ENCODE measurements around the gene ARHGAP6.

Gene ARHGAP6

GRCh38 chrX:11414091-11414490, 251.6 kb downstream of the ARHGAP6 start:
- DNase-seq (ENCODE audit: low read depth) = no peak
- TF ChIP-seq, protein P1, sequence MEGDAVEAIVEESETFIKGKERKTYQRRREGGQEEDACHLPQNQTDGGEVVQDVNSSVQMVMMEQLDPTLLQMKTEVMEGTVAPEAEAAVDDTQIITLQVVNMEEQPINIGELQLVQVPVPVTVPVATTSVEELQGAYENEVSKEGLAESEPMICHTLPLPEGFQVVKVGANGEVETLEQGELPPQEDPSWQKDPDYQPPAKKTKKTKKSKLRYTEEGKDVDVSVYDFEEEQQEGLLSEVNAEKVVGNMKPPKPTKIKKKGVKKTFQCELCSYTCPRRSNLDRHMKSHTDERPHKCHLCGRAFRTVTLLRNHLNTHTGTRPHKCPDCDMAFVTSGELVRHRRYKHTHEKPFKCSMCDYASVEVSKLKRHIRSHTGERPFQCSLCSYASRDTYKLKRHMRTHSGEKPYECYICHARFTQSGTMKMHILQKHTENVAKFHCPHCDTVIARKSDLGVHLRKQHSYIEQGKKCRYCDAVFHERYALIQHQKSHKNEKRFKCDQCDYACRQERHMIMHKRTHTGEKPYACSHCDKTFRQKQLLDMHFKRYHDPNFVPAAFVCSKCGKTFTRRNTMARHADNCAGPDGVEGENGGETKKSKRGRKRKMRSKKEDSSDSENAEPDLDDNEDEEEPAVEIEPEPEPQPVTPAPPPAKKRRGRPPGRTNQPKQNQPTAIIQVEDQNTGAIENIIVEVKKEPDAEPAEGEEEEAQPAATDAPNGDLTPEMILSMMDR (conservative IDR thresholded peaks at IDR 0.05; ENCODE audit: low read length) = no peak
- no peak overlapping the region for H3K4me3 ChIP-seq (ENCODE audit: low read length)

DNA sequence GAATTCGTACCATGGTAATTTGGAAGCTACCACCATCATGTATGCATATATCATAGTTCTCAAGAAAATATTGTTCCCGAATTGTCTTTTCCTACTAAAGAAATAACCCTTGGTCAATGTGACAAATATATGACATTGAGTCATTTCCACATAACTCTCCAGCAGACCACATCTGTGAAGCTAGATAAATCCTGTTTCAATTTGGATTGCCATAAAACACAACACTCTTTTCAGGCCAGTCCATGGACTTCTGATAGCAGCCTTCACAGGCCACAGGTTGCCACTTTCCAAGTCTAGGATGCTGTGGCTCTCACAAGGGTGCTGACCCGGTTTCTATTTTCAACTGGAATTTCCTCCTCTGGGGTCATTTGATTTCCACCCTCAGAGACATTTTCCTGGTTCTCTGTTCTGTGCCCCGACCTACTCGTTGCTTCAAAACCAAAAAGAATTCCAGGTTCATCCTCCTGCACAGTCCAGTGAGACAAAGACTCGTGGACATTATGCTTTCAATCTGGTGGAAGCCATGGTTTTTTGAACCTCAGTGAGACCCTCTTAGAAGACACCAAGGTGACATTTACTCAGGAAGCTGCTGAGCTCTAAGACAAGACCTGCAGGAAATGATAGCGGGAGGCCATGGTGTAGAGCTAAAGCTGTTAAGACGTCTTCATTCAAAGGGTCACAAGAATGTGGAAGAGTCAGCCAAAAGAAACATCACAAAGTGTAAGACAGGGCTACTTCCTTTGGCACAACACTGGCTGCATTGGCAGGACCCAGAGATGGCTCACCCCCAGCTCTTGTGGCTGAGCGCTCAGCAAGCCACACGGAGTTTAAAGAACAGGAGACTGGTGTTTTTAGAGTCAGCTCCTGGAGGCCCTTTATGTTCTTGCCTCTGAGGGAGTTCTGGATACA, 252.8 kb downstream of the ARHGAP6 start:
- no peak for DNase-seq (ENCODE audit: low read depth)
- no peak overlapping the region for H3K4me3 ChIP-seq (ENCODE audit: low read length)

GRCh38 chrX:11409957-11410356, 255.8 kb downstream of the ARHGAP6 start:
- no peak overlapping the region for H3K4me3 ChIP-seq (ENCODE audit: low read length)
- DNase-seq (ENCODE audit: low read depth) = no peak
- TF ChIP-seq, protein P1 (conservative IDR thresholded peaks at IDR 0.05; ENCODE audit: low read length) = no peak

More for the DNA sequence above, 252.8 kb downstream of the ARHGAP6 start:
- TF ChIP-seq, protein P1 (conservative IDR thresholded peaks at IDR 0.05; ENCODE audit: low read length) = no peak

DNA sequence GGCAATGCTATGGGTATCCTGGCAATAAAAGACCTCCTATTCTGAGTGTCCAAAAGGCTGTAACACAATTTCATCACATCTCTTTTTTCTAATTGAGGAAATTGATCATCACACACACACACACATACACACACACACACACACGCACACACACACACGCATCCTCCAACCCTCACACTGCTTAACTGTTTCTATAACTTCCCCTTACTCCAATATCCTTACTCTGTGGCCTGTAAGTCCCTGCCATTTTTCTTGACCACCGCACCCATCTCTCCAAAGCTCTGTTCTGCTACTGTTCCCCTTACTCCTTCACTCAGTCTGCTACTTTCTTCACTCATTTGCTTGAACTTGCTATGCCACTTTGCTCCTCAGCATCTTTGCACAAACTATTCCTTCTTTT, 256.9 kb downstream of the ARHGAP6 start:
- TF ChIP-seq, protein P1 (conservative IDR thresholded peaks at IDR 0.05; ENCODE audit: low read length) = no peak
- H3K4me3 ChIP-seq (ENCODE audit: low read length) = no peak overlapping the region
- DNase-seq (ENCODE audit: low read depth) = no peak

DNA sequence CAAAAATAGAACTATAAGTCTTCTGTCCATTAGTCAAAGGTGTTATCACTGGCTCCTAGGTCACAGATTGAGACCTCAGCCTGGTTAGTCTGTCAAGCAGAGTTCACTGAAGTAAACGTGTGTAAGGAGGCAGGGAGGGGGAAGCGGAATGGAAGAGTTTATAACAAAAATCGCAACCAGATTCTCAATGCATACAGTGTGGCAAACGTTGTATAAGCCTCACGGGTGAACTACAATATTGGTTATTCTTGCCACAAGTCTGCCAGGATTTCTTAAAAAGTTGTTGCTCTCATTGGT, 257.7 kb downstream of the ARHGAP6 start:
- TF ChIP-seq, protein P1 (conservative IDR thresholded peaks at IDR 0.05; ENCODE audit: low read length) = no peak
- H3K4me3 ChIP-seq (ENCODE audit: low read length) = no peak overlapping the region
- no peak for DNase-seq (ENCODE audit: low read depth)

- no peak overlapping the region for H3K4me3 ChIP-seq (ENCODE audit: low read length)
- DNase-seq (ENCODE audit: low read depth) = no peak
- TF ChIP-seq, protein P1 (conservative IDR thresholded peaks at IDR 0.05; ENCODE audit: low read length) = no peak
Measured at GRCh38 chrX:11407331-11408108, 258.2 kb downstream of the ARHGAP6 start.
